ENCODE measurements around the gene TULP4.
"Not testable (repeated sequence)": the region's sequence is repeated elsewhere in the genome, so short reads cannot be mapped to it uniquely, and the experiment has no call there.

Gene TULP4

DNA sequence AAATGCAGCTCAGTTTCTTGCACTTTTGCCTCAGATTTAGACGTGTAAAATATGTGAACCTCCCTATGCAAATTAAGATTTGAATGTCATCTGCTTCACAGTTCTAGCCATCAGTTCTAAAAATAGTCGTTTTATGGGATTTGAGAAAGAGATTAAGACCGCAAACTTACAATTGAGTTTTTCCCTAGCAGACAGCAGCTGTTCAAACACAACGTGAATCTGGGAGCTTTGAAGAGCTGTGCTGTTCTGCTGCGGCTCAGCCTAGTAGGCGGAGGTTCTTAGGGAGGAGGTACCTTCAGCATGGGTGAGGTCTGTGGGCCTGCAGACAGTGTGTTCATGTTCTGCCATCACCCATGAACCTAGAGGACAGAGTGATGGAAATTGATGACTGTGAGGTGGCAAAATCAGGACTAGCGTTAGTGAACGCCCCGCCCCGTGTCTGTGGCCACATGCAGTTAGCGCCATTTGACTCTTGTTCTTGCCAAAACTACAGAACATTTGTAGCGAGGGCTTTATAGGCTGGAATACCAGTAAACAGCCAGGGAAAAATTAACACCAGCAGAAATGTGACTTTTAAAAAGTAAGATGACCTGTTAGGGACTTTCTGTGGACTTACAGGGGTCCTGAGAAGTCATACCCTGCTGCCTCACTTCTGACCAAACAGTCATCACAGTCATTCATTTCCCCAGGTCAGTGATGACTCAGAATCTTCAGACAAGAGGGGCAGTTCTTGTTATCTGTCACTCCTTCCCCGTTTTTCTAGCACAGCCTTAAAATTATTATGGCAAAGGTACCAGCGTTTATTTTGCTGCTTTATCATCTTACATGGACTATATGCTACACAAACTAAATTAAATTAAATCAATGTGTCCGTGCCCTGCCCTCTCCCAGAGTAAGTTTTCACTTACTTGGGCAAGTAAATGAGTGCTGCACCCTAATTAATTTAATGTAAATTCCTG is 163.4 kb downstream of the TULP4 start:
- DNase-seq: no peak

DNA sequence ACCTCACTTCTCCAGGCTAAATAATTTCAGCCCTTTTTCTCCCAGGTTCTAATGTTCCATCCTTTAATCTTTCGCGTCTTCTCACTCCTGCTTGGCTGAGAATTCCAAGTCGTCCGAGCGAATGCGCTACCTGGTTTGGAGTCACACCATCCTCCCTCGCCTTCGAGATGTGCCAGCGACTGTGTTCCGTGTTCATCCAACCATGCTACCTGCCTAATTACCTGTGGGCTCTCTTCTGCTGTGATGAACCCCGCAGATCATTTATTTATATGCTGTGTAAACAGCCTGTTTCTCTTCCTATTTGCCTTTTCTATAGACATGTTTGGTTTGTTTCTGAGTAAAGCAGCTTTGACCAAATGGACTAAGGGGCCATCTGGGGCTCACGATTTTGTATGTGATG is 164.1 kb downstream of the TULP4 start:
- no peak for DNase-seq

GRCh38 chr6:158477722-158478121 is 165.5 kb downstream of the TULP4 start:
- not testable (repeated sequence) for DNase-seq

GRCh38 chr6:158480989-158481388 is 168.7 kb downstream of the TULP4 start:
- DNase-seq: no peak

GRCh38 chr6:158481690-158482473 is 169.6 kb downstream of the TULP4 start:
- no peak for DNase-seq

GRCh38 chr6:158485431-158485830 is 173.2 kb downstream of the TULP4 start:
- no peak for DNase-seq

DNA sequence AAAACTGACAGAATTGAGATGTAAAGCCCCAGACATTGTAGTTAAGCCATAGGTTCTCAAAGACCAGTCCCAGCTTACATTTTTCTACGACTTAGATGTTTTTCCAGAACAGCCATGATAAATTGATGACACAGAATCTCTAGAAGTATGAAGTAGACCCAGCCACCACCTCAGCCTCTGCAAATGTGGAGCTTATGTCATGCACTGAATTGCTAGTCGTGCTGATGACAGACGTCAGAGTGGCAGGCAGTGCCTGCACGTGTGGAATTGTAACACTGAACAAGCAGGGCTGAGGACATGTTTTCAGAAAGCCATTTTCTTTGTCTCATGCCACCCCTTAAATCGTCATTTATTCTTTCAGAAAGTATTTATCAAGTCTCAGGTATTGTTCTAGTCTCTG is 175.2 kb downstream of the TULP4 start:
- DNase-seq: no peak

DNA sequence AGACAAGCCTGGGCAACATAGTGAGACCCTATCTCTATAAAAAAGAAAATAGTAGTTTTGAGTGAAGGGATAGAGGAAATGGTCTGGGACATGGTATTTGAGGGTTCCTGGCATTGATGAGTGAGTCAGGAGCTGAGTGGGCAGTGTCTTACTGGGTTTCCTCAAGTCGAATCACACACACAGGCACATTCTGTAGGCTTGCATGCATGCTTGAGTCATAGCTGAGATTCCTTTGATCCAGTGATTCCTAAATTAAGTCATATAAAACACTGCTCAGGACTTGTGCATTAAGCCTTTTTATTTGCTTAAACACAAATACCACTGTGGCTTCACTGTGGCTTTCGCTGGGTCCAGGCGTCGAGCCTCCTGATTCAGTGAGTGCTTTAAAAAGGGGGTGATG is 175.8 kb downstream of the TULP4 start:
- DNase-seq: no peak

DNA sequence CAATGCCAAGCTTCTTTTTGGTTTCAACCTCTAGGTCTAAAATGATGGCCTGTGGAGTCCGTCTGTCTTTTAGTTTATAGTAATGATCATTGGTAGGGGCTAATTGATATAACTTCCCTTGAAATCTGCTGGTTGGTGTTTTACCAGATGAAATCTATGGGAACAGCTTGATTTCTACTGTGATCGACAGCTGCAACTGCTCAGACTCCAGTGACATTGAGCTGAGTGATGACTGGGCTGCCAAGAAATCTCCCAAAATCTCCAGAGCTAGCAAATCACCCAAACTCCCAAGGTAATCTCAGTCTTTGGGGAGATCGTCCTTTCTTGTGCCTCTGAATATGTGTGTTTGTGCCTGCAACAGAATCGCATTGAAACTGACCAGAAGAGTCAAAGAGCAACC is 177.2 kb downstream of the TULP4 start:
- no peak for DNase-seq

GRCh38 chr6:158492881-158493280 is 180.6 kb downstream of the TULP4 start:
- DNase-seq: no peak

DNA sequence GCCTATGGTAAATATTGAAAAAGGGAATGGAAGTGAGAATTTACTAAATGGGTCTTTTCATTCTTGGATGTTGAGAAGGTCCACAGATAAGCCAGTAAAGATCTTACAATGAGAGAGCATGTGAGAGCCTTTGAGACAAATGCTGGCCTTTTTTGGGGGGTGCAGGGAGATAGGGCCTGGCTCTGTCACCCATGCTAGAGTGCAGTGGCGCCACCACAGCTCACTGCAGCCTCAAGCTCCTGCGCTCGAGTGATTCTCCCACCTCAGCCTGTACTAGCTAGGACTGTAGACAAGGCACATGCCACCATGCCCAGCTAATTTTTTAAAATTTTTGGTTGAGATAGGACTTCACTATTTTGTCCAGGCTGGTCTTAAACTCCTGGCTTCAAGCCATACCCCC is 184.4 kb downstream of the TULP4 start:
- DNase-seq: no peak

DNA sequence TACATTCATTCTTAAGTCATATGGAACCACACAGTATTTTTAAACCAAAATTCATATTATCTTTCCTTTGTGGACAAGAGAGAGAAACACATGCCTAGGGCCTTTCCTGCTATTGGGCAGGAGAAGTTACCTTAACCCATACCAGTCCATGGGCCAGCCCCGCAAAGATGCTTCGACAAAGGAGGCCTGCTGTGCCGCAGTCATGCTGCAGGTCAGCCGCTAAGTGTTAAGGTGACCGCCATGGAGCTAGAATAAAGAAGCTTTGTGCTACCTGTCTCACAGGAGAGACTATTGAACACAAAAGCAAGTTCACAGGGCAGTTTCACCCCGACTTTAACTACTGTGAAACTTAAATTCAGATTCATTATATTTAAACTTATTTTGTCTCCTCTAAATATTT is 185.4 kb downstream of the TULP4 start:
- no peak for DNase-seq

DNA sequence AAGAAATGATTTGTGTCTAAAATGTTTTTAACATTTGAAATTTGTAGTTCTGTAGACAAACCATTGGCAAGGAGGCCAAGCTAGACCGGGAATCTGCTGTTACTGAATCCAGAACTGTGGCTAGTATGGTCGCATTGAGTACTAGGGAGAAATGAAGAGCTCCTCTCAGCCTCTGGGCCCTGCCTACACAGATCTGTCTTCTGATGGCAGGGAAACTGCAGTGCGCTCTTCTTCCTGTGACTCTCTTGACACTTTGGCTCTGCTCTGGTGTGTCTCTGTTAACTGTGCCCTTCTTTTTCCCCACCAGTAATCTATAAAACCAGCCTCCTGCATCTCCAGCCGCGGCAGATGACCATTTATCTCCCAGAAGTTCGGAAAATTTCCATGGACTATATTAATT is 186.1 kb downstream of the TULP4 start:
- no peak for DNase-seq

GRCh38 chr6:158499601-158500000 is 187.3 kb downstream of the TULP4 start:
- DNase-seq: no peak

DNA sequence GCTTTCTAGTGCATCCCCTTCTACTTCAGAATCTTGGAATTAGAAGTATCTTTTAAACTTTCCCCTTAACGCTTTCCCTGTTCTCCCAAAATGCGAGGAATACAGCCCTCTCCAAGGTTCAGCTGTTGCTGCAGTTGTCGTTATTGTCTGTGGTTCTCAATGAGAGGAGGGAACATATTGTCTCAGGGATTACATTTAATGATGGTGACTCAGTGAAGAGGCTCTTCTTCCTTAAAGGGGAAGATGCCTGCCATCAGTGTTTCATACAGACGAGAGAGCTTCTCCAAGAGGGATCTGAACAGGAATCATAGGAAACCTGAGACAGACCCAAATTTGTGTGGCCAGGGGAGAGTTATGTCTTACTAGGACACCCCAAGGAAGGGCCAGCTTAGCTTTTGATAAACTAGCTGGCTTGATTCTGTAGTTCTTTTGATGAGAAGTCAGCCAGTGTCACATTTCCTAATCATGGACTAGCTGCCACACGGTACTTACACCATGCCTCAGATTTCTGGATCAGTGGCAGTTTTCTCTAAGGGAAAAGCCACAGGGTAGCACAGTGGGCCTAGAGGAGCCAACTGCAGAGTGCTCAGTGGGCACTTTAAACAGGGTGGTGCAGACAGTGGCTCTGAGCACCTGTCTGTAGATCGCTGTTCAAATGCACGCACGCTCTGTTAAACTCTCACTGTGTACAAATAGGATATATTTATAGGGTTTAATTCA is 187.9 kb downstream of the TULP4 start:
- no peak for DNase-seq

DNA sequence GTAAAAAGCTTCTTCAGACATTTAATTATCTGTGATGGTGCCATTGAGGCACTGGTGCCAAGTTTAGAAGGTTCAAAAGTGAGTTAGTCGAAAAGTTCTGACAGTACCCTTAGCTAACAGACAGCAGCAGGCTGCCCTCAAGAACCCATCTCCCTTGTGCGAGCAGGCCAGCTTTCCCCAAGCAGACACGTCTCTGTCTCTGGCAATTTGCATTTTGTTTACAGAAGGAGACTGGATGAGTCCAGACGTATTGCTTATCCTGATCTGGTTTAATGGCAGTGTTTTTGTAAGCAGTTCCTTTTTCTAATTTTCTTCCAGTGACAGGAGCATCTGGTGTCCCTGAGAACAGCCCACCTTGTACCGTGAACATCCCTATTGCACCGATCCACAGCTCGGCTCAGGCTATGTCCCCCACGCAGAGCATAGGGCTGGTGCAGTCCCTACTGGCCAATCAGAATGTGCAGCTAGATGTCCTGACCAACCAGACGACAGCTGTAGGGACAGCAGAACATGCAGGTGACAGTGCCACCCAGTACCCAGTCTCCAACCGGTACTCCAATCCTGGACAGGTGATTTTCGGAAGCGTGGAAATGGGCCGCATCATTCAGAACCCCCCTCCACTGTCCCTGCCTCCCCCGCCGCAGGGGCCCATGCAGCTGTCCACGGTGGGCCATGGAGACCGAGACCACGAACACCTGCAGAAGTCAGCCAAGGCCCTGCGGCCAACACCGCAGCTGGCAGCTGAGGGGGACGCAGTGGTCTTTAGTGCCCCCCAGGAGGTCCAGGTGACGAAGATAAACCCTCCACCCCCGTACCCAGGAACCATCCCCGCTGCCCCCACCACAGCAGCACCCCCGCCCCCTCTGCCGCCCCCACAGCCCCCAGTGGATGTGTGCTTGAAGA is 189.3 kb downstream of the TULP4 start:
- DNase-seq: no peak

DNA sequence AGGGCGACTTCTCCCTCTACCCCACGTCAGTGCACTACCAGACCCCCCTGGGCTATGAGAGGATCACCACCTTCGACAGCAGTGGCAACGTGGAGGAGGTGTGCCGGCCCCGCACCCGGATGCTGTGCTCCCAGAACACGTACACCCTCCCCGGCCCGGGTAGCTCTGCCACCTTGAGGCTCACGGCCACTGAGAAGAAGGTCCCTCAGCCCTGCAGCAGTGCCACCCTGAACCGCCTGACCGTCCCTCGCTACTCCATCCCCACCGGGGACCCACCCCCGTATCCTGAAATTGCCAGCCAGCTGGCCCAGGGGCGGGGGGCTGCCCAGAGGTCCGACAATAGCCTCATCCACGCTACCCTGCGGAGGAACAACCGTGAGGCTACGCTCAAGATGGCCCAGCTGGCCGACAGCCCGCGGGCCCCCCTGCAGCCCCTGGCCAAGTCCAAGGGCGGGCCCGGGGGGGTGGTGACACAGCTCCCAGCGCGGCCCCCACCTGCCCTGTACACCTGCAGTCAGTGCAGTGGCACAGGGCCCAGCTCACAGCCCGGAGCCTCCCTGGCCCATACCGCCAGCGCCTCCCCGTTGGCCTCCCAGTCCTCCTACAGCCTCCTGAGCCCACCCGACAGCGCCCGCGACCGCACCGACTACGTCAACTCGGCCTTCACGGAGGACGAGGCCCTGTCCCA is 190.1 kb downstream of the TULP4 start:
- DNase-seq: no peak

- no peak for DNase-seq
Observed at GRCh38 chr6:158503222-158503621, 191.0 kb downstream of the TULP4 start.

DNA sequence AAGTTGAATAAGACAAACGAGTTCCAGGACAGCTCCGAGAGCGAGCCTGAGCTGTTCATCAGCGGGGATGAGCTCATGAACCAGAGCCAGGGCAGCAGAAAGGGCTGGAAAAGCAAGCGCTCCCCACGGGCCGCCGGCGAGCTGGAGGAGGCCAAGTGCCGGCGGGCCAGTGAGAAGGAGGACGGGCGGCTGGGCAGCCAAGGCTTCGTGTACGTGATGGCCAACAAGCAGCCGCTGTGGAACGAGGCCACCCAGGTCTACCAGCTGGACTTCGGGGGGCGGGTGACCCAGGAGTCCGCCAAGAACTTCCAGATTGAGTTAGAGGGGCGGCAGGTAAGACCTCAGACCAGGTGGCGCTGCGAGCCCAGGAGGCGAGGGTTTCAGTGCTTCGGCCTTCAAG is 191.6 kb downstream of the TULP4 start:
- DNase-seq: no peak

- DNase-seq: no peak
Observed at GRCh38 chr6:158505194-158505593, 192.9 kb downstream of the TULP4 start.

DNA sequence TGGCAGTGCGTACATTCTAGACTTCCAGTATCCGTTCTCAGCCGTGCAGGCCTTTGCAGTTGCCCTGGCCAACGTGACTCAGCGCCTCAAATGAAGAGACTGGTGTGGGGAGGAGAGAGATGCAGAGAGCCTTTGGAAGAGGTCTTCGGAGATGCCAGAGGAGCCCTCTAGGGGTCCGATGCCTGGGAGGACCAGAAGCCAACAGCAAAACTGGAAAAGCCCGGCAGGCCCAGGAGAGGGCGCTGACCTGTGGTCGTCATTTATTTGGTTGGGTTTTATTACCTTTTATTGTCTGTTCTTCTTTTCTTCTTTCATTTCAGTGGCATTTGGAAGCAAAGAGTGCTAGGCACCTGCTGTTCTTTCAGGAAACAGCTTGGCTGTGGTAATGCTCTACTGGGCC is 194.3 kb downstream of the TULP4 start:
- DNase-seq: no peak

GRCh38 chr6:158507174-158507573 is 194.9 kb downstream of the TULP4 start:
- no peak for DNase-seq

Data from CD4-positive, alpha-beta T cell treated with Interleukin-10 for 1 hour (primary cell).